Measurements from ENCODE around the gene QPRT. TPM values are rescaled to one million over a fixed set of nuclear protein-coding genes. Genes with fewer than 3 reads are reported as not detected.
"Not testable (repeated sequence)": the region's sequence is repeated elsewhere in the genome, so short reads cannot be mapped to it uniquely, and the experiment has no call there.

QPRT gene
- total RNA-seq, 1 experiment from 2014 or later, result 0.11 TPM

DNA sequence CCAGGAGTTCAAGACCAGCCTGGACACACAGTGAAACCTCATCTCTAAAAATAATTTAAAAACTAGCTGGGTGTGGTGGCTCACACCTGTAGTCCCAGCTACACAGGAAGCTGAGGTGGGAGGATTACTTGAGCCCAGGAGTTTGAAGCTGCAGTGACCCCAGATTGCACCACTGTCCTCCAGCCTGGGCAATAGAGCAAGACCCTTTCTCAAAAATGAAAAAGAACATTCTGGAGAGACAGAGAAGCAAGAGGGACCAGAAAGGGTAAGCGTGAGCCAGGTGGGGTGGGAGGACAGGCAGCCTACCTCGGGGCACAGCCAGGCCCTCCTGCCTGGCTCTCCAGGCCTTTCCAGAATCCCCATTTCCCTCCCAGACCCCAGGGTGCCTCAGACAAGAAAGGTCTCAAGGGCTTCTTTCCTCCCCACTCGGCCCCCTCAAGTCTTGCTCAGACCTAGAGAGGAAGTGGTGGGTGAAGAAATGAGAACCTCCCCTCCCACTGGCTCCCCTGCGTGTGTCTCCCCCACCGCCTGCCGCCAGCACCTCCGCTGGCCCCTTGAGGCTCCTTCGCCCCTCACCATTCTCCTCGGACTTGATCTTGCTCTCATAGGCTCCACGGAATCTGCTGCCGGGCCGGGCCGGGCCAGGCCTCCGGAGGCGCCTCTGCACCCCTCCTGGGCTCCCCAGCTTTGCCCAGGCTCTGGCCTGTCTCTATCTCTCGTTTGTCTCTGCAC is 66.3 kb downstream of the QPRT start:
- no peak for DNase-seq (ENCODE audit: low read depth)

DNA sequence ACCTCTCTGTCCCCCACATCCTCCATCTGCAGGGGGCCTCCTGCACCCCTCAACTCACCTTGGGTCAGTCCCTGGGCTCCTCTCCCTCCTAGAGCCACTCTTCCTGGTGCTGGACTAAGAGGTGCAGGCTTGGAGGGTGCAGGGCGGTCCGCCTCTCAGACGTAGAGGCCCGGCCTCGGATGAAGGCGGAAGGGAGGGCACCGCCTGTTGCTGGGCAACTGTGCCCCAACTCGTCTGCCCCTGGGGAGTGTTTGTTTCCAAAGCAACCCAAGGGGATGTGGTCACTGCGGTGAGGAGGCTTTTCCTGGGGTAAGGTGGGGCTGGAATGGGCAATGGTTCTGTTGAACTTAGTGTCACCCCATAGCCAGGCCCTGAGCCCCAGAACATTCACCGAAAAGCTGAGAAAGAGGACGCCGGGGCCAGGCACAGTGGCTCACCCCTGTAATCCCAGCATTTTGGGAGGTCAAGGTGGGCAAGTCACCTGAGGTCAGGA is 66.9 kb downstream of the QPRT start, which contains the start of gene C16orf54:
Gene C16orf54, minus strand, starts transcription at position 138 of the 493 bp plus-strand sequence. CDS start 1,039 bp downstream, outside the sequence.
- peak; percentile 79 for DNase-seq (ENCODE audit: low read depth)

DNA sequence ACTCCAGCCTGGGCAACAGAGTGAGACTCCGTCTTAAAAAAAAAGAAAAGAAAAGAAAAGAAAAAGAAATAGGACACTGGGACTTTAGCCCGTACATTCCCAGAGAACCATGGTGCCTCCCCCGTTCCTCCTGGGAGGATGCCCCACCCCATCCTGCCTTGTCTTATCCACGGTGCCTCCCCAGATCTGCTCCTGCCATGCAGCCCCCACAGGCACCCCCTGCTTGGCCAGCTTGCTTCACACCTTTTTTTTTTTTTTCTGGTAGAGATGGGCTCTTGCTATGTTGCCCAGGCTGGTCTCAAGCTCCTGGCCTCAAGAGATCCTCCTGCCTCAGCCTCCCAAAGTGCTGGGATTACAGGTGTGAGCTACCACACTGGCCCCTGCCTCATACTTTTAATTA is 67.5 kb downstream of the QPRT start:
- DNase-seq (ENCODE audit: low read depth), result not testable (repeated sequence)

Other genes with a start within 250 kb of the QPRT start
- 57.3 and 76.3 TPM in 2 replicates for gene BOLA2, start 224.8 kb upstream of the QPRT start, total RNA-seq (2014; rRNA removed; shearing (Covaris generic))
- 10.4 and 22.5 TPM in 2 replicates for gene SLX1B, start 224.6 kb upstream of the QPRT start, total RNA-seq (2014; rRNA removed; shearing (Covaris generic))
- 4.4 TPM in 1 of 2 replicates, not detected in the other for gene SULT1A4, start 219.3 kb upstream of the QPRT start, total RNA-seq (2014; rRNA removed; shearing (Covaris generic))
- 2.5 and 6.6 TPM in 2 replicates for gene NPIPB12, start 172.8 kb upstream of the QPRT start, total RNA-seq (2014; rRNA removed; shearing (Covaris generic))
- gene SPN, start 15.9 kb upstream of the QPRT start, total RNA-seq (2014; rRNA removed; shearing (Covaris generic)), result 0.40 and 0.89 TPM in 2 replicates
- 0.11 TPM in 1 of 2 replicates, not detected in the other for gene C16orf54, start 66.8 kb downstream of the QPRT start, total RNA-seq (2014; rRNA removed; shearing (Covaris generic))
- gene ZG16, start 99.1 kb downstream of the QPRT start, total RNA-seq (2014; rRNA removed; shearing (Covaris generic)), result not detected in 2 replicates
- 104 and 111 TPM in 2 replicates for gene KIF22, start 111.6 kb downstream of the QPRT start, total RNA-seq (2014; rRNA removed; shearing (Covaris generic))
- gene MAZ, start 127.3 kb downstream of the QPRT start, total RNA-seq (2014; rRNA removed; shearing (Covaris generic)), result 120 and 132 TPM in 2 replicates
- gene PRRT2, start 133.0 kb downstream of the QPRT start, total RNA-seq (2014; rRNA removed; shearing (Covaris generic)), result 0.29 TPM in 1 of 2 replicates, not detected in the other
- gene PAGR1, start 137.0 kb downstream of the QPRT start, total RNA-seq (2014; rRNA removed; shearing (Covaris generic)), result 50.0 and 78.6 TPM in 2 replicates
- 60.5 and 71.4 TPM in 2 replicates for gene MVP, start 141.3 kb downstream of the QPRT start, total RNA-seq (2014; rRNA removed; shearing (Covaris generic))
- gene CDIPT, start 184.0 kb downstream of the QPRT start, total RNA-seq (2014; rRNA removed; shearing (Covaris generic)), result 33.5 and 46.1 TPM in 2 replicates
- 2.6 and 27.0 TPM in 2 replicates for gene SEZ6L2, start 220.4 kb downstream of the QPRT start, total RNA-seq (2014; rRNA removed; shearing (Covaris generic))
- 0.89 and 2.2 TPM in 2 replicates for gene ASPHD1, start 221.3 kb downstream of the QPRT start, total RNA-seq (2014; rRNA removed; shearing (Covaris generic))
- 9.0 and 24.2 TPM in 2 replicates for gene KCTD13, start 247.0 kb downstream of the QPRT start, total RNA-seq (2014; rRNA removed; shearing (Covaris generic))

Data from Daoy (cell line).